PC-9 (cell line): ENCODE results near the gene IL5RA.

Source experiments
- EZH2 ChIP-seq: fragments of 200-600 bp; sonication (generic); IDR thresholded peaks from 2 replicates; pipeline ENCODE4 v1.8.0; 2017; ENCODE audit warnings: antibody characterized with exemption, low read depth
- TF ChIP-seq, protein P1 (sequence below): fragments of 200-600 bp; sonication (generic); conservative IDR thresholded peaks from 2 replicates; pipeline ENCODE4 v1.6.1; 2017; ENCODE audit warnings: mixed run types, antibody characterized with exemption, mild to moderate bottlenecking, moderate library complexity

DNA sequence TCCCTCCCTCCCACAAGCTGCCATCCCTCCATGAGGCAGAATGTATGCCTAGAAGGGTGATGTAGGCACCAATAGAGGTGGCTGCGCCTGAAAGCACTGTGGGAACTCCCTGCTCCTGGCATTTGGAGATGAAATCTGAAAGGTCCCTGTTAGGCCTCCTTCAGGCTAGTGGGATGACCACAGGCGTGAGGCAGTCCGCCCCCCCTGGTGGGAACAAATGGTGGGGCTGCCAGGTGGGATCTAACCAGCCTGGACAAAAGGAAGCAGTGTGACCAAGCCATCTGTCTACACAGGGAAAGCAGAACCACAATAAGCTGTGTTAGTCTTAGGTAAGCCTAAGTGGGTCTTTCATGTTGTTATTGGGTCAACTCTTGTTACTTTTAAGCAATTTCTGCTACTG lies 25.3 kb downstream of the IL5RA start:
- TF ChIP-seq, protein P1, sequence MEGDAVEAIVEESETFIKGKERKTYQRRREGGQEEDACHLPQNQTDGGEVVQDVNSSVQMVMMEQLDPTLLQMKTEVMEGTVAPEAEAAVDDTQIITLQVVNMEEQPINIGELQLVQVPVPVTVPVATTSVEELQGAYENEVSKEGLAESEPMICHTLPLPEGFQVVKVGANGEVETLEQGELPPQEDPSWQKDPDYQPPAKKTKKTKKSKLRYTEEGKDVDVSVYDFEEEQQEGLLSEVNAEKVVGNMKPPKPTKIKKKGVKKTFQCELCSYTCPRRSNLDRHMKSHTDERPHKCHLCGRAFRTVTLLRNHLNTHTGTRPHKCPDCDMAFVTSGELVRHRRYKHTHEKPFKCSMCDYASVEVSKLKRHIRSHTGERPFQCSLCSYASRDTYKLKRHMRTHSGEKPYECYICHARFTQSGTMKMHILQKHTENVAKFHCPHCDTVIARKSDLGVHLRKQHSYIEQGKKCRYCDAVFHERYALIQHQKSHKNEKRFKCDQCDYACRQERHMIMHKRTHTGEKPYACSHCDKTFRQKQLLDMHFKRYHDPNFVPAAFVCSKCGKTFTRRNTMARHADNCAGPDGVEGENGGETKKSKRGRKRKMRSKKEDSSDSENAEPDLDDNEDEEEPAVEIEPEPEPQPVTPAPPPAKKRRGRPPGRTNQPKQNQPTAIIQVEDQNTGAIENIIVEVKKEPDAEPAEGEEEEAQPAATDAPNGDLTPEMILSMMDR, result no peak
- no peak for TF ChIP-seq EZH2
